HAP-1 (cell line): ENCODE measurements around the gene CEP83.
"Not testable (repeated sequence)": the region's sequence is repeated elsewhere in the genome, so short reads cannot be mapped to it uniquely, and the experiment has no call there.

Experiments
- DNase-seq, 2 experiments: peaks; one replicate each; pipeline ENCODE4 v3.0.0-alpha.2; 2016 to 2020; ENCODE audit warnings: low spot score in 2 of 2
- H3K27me3 ChIP-seq: fragments of 250-450 bp; sonication (Bioruptor Pico); 2 replicates; pipeline ENCODE4 v1.5.1; 2020; ENCODE audit warnings: low read depth, mild to moderate bottlenecking, moderate library complexity
- H3K36me3 ChIP-seq: fragments of 250-450 bp; sonication (Bioruptor Pico); replicated peaks from 2 replicates; pipeline ENCODE4 v1.5.1; 2020; ENCODE audit warnings: mild to moderate bottlenecking
- H3K4me1 ChIP-seq: fragments of 250-450 bp; sonication (Bioruptor Pico); 2 replicates; pipeline ENCODE4 v1.5.1; 2020; ENCODE audit warnings: mild to moderate bottlenecking
- H3K4me3 ChIP-seq: fragments of 250-450 bp; sonication (Bioruptor Pico); 2 replicates; pipeline ENCODE4 v1.5.1; 2020; ENCODE audit warnings: mild to moderate bottlenecking, moderate library complexity
- H3K9me3 ChIP-seq: fragments of 250-450 bp; sonication (Bioruptor Pico); 2 replicates; pipeline ENCODE4 v1.5.1; 2020; ENCODE audit warnings: mild to moderate bottlenecking, moderate library complexity
- in situ Hi-C: fragments of 300-500 bp; cut with MboI; formaldehyde crosslinking; loops from 3 replicates; pipeline ENCODE4 v1.14.3; 2020; ENCODE audit warnings: low sequenced_read_pairs, inconsistent platforms, mixed read lengths

The CEP83 gene

GRCh38 chr12:94329366-94329765 lies 130.3 kb downstream of the CEP83 start:
- no peak for DNase-seq
- H3K36me3 ChIP-seq, result peaks cover 6% of the 10 kb centered on the region; the same call in 1 of the 2 replicates

GRCh38 chr12:94327809-94328208 lies 131.9 kb downstream of the CEP83 start:
- no peak for DNase-seq
- Histone ChIP-seq H3K9me3 (no peaks in the 10 kb centered on the region), H3K36me3 (peaks cover 17% of the 10 kb centered on the region), H3K4me1 (no peaks in the 10 kb centered on the region), H3K4me3 (no peak overlapping the region), H3K27me3 (no peaks in the 10 kb centered on the region)
- in situ Hi-C loops, result no loop called here

More at GRCh38 chr12:94329366-94329765, 130.3 kb downstream of the CEP83 start:
- Histone ChIP-seq H3K4me3 (no peak overlapping the region), H3K27me3 (no peaks in the 10 kb centered on the region), H3K4me1 (no peaks in the 10 kb centered on the region), H3K9me3 (no peaks in the 10 kb centered on the region)
- in situ Hi-C loops, result no loop called here

DNA sequence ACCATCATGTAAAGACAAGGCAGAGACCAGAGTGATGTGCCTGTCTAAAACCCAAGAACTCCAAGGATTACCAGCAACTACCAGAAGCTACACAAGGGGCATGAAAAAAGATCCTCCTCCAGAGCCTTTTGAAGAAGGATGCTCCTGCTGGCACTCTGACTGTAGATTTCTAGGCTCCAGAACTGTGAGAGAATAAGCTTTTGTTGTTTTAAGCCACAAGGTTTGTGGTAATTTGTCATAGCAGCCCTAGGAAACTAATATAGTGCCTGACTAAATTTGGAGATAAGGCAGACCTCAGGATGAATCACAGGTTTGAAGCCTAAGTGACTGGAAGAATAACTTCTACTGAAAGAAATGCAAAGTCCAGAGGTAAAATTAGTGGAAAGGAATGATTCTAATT lies 132.9 kb downstream of the CEP83 start:
- H3K36me3 ChIP-seq, result peaks cover 18% of the 10 kb centered on the region
- no peak for DNase-seq
- H3K27me3 ChIP-seq, result no peaks in the 10 kb centered on the region
- in situ Hi-C loops, result no loop called here
- no peak overlapping the region for H3K4me3 ChIP-seq
- no peaks in the 10 kb centered on the region for H3K9me3 ChIP-seq
- H3K4me1 ChIP-seq, result no peaks in the 10 kb centered on the region

GRCh38 chr12:94326234-94326633 lies 133.4 kb downstream of the CEP83 start:
- Histone ChIP-seq H3K27me3 (no peaks in the 10 kb centered on the region), H3K9me3 (no peaks in the 10 kb centered on the region), H3K4me1 (no peaks in the 10 kb centered on the region), H3K4me3 (no peak overlapping the region), H3K36me3 (peaks cover 19% of the 10 kb centered on the region)
- in situ Hi-C loops, result no loop called here
- DNase-seq, result no peak

- no peak for DNase-seq
- Histone ChIP-seq H3K27me3 (no peaks in the 10 kb centered on the region), H3K36me3 (peaks cover 19% of the 10 kb centered on the region), H3K4me3 (no peak overlapping the region), H3K9me3 (0 out of 2 replicates have a peak, but pooled peaks cover 2% of the 10 kb centered on the region), H3K4me1 (no peaks in the 10 kb centered on the region)
- in situ Hi-C loops, result no loop called here
Observed at GRCh38 chr12:94322346-94322745, 137.3 kb downstream of the CEP83 start.

- Histone ChIP-seq H3K4me3 (no peak overlapping the region), H3K4me1 (no peaks in the 10 kb centered on the region), H3K27me3 (no peaks in the 10 kb centered on the region), H3K9me3 (0 out of 2 replicates have a peak, but pooled peaks cover 2% of the 10 kb centered on the region), H3K36me3 (peaks cover 16% of the 10 kb centered on the region)
- in situ Hi-C loops, result no loop called here
- no peak for DNase-seq
Observed at GRCh38 chr12:94320109-94320508, 139.6 kb downstream of the CEP83 start.

GRCh38 chr12:94318181-94318580 lies 141.5 kb downstream of the CEP83 start:
- no peak overlapping the region for H3K4me3 ChIP-seq
- H3K27me3 ChIP-seq, result no peaks in the 10 kb centered on the region
- H3K9me3 ChIP-seq, result 0 out of 2 replicates have a peak, but pooled peaks cover 2% of the 10 kb centered on the region
- no peak for DNase-seq
- H3K4me1 ChIP-seq, result no peaks in the 10 kb centered on the region
- H3K36me3 ChIP-seq, result peaks cover 8% of the 10 kb centered on the region
- in situ Hi-C loops, result no loop called here

GRCh38 chr12:94316600-94316999 lies 143.1 kb downstream of the CEP83 start:
- DNase-seq, H3K27me3 ChIP-seq, H3K36me3 ChIP-seq, in situ Hi-C loops, H3K4me1 ChIP-seq, H3K4me3 ChIP-seq, H3K9me3 ChIP-seq: not testable (repeated sequence)

DNA sequence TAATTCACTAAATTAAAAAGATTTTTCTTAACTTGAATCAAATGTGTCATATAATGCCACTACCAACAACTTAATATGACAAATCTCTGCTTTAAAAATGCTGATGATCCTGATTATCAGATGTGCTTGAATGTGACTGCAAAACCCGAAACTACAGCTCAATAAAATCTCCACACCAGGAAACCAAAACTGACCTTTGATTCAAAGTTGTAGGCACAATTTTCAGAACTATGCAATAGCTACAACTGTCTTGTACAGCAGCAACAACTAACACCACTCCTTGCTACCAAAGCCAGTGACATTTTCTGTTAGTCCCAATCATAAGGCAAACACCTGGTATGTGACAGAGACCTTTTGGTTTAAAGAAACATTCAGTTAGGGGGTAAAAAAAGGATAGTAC lies 147.3 kb downstream of the CEP83 start:
- H3K4me1 ChIP-seq, result no peaks in the 10 kb centered on the region
- H3K36me3 ChIP-seq, result peaks cover 19% of the 10 kb centered on the region
- no peaks in the 10 kb centered on the region for H3K9me3 ChIP-seq
- H3K27me3 ChIP-seq, result no peaks in the 10 kb centered on the region
- in situ Hi-C loops, result no loop called here
- no peak for DNase-seq
- no peak overlapping the region for H3K4me3 ChIP-seq

GRCh38 chr12:94309373-94309772 lies 150.3 kb downstream of the CEP83 start:
- no peak overlapping the region for H3K4me3 ChIP-seq
- DNase-seq, result no peak
- H3K9me3 ChIP-seq, result no peaks in the 10 kb centered on the region
- no peaks in the 10 kb centered on the region for H3K27me3 ChIP-seq
- H3K36me3 ChIP-seq, result peaks cover 29% of the 10 kb centered on the region
- in situ Hi-C loops, result no loop called here
- no peaks in the 10 kb centered on the region for H3K4me1 ChIP-seq

DNA sequence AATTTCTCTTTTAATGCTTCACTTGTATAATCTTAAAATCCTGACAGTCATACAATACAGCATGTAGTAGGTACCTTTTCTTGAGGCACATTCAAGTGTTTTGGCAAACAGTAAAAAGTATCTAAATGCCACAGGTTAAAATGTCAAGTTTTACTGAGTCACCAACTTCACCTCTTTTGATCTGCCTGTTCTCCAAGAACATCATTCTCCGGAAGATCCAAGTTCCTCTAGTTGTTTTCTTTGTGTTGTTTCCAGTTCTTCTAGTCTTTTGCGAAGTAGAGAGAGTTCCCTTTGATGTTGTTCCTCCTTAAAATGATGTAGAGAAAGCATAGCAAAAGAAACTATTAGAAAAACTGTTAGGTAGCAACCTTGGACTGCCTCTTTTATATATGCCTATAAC lies 151.1 kb downstream of the CEP83 start:
- DNase-seq, result no peak
- Histone ChIP-seq H3K36me3 (peaks cover 29% of the 10 kb centered on the region), H3K9me3 (no peaks in the 10 kb centered on the region), H3K27me3 (no peaks in the 10 kb centered on the region), H3K4me3 (no peak overlapping the region), H3K4me1 (no peaks in the 10 kb centered on the region)
- in situ Hi-C loops, result no loop called here

DNA sequence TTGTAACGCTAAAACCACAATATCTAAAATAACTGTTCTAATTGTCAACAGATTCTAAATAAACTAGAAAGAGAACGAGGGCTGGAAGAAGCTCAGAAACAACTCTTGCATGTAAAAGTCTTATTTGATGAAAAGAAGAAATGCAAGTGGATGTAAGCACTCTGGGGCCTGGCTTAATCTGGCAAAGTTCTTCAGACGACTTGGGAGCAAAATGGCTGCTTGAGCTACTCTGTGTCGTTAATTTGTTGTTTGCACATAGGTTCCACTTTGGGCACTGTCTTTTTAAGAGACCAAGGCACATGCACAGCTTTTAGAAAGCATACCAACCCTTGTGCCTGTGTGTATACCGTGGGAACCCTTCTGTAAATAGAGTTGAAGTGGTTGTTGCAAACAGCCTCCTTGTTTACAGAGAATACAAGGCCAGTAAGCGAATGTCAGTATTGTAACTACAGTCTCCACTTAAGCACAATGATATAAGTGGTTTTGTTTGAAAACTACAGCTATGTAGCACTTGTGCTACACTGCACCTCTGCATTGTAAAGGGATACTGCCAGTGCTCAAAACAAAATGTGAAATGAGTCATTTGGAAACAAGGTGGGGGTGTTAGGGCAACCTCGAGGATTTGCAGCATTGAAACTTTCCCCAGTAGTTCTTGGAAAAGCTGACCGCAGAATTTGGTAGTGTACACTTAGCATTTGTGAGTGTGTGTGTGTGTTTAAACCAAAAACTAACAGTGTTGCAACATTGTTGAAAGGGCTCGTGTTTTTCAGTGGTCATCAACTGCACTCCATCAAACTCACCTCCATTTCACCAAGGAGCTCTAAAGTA lies 154.3 kb downstream of the CEP83 start:
- Histone ChIP-seq H3K36me3 (peaks cover 29% of the 10 kb centered on the region), H3K4me3 (no peak overlapping the region), H3K4me1 (no peaks in the 10 kb centered on the region), H3K27me3 (no peaks in the 10 kb centered on the region), H3K9me3 (no peaks in the 10 kb centered on the region)
- in situ Hi-C loops, result no loop called here
- no peak for DNase-seq

GRCh38 chr12:94304566-94305061 lies 155.1 kb downstream of the CEP83 start:
- Histone ChIP-seq H3K9me3 (no peaks in the 10 kb centered on the region), H3K4me3 (no peak overlapping the region), H3K27me3 (no peaks in the 10 kb centered on the region), H3K4me1 (no peaks in the 10 kb centered on the region), H3K36me3 (peaks cover 28% of the 10 kb centered on the region)
- in situ Hi-C loops, result no loop called here
- no peak for DNase-seq

DNA sequence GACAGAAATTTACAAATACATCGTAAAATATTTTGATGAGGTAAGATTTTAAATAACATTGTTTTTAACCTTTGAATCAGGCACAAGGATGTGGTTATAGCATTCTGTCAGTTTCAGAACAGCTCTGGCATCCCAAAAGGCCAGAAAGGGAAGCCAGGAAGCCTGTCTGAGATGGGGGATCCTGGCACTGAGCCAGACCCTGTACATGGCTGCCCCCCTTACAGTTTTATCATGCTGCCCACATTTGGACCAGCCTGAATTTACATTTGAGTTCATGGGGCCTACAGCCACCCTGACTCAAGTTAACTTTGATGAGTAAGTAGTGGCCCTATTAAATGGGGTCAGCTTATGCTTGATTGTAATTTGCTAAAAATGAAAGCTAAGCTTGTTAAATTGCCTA lies 155.7 kb downstream of the CEP83 start:
- H3K9me3 ChIP-seq, result no peaks in the 10 kb centered on the region
- DNase-seq, result no peak
- H3K36me3 ChIP-seq, result peaks cover 28% of the 10 kb centered on the region
- in situ Hi-C loops, result no loop called here
- H3K4me1 ChIP-seq, result no peaks in the 10 kb centered on the region
- no peak overlapping the region for H3K4me3 ChIP-seq
- no peaks in the 10 kb centered on the region for H3K27me3 ChIP-seq
